Central memory CD8-positive, alpha-beta T cell (primary cell): ENCODE measurements around the gene MTMR11.
"Not testable (repeated sequence)": the region's sequence is repeated elsewhere in the genome, so short reads cannot be mapped to it uniquely, and the experiment has no call there.

ENCODE experiments used
- ATAC-seq: fragments of 150-1000 bp; cut with Tn5 transposase; replicated peaks from 2 replicates; pipeline ENCODE4 v1.10.0; 2022; ENCODE audit warnings: mild to moderate bottlenecking, moderate FRiP score, moderate number of reproducible peaks; ENCODE audit not compliant: poor library complexity, severe bottlenecking; ENCODE audit errors: extremely low read depth
- DNase-seq, 2 donors: peaks; one replicate each; pipeline ENCODE4 v3.0.0; 2021; ENCODE audit warnings: low spot score in 2 of 2
- H3K27ac Mint-ChIP-seq: one replicate; pipeline ENCODE4 v1.8.0; 2022; ENCODE audit warnings: low read depth, mild to moderate bottlenecking, moderate library complexity, mixed read lengths
- H3K27me3 Mint-ChIP-seq: one replicate; pipeline ENCODE4 v1.8.0; 2022; ENCODE audit warnings: mixed read lengths
- H3K36me3 Mint-ChIP-seq: one replicate; pipeline ENCODE4 v1.8.0; 2022; ENCODE audit warnings: mild to moderate bottlenecking, moderate library complexity, mixed read lengths; ENCODE audit not compliant: insufficient read depth
- H3K4me1 Mint-ChIP-seq: one replicate; pipeline ENCODE4 v1.8.0; 2022; ENCODE audit warnings: mixed read lengths
- H3K4me3 Mint-ChIP-seq: one replicate; pipeline ENCODE4 v1.8.0; 2022; ENCODE audit warnings: mild to moderate bottlenecking, moderate library complexity, mixed read lengths
- H3K9me3 Mint-ChIP-seq: one replicate; pipeline ENCODE4 v1.8.0; 2022; ENCODE audit warnings: mixed read lengths

Gene MTMR11

GRCh38 chr1:149962039-149962647 is 25.5 kb upstream of the MTMR11 start:
- Mint-ChIP-seq H3K4me1 (peaks cover 11% of the 10 kb centered on the region), H3K36me3 (peaks cover 23% of the 10 kb centered on the region), H3K9me3 (no peaks in the 10 kb centered on the region), H3K27ac (peak overlapping the region; percentile 13), H3K27me3 (no peaks in the 10 kb centered on the region), H3K4me3 (no peak overlapping the region)
- ATAC-seq, result no peak
- peak in 1 of 2 donors; percentile 26 for DNase-seq

GRCh38 chr1:149957548-149957947 is 20.9 kb upstream of the MTMR11 start:
- peaks cover 20% of the 10 kb centered on the region for H3K36me3 Mint-ChIP-seq
- ATAC-seq, H3K27ac Mint-ChIP-seq, H3K9me3 Mint-ChIP-seq, DNase-seq, H3K27me3 Mint-ChIP-seq, H3K4me3 Mint-ChIP-seq: not testable (repeated sequence)
- H3K4me1 Mint-ChIP-seq, result peaks cover 11% of the 10 kb centered on the region

- H3K27me3 Mint-ChIP-seq, result no peaks in the 10 kb centered on the region
- DNase-seq (no peak), ATAC-seq (no peak)
- no peak overlapping the region for H3K4me3 Mint-ChIP-seq
- no peak overlapping the region for H3K27ac Mint-ChIP-seq
- peaks cover 30% of the 10 kb centered on the region for H3K36me3 Mint-ChIP-seq
- H3K4me1 Mint-ChIP-seq, result no peaks in the 10 kb centered on the region
- H3K9me3 Mint-ChIP-seq, result no peaks in the 10 kb centered on the region
These were observed 13.2 kb upstream of the MTMR11 start for GRCh38 chr1:149949911-149950310.

GRCh38 chr1:149945206-149945605 is 8.5 kb upstream of the MTMR11 start:
- ATAC-seq (no peak), DNase-seq (no peak)
- Mint-ChIP-seq H3K36me3 (peaks cover 23% of the 10 kb centered on the region), H3K27ac (no peak overlapping the region), H3K9me3 (no peaks in the 10 kb centered on the region), H3K27me3 (no peaks in the 10 kb centered on the region), H3K4me3 (no peak overlapping the region), H3K4me1 (no peaks in the 10 kb centered on the region)

GRCh38 chr1:149942885-149943284 is 6.2 kb upstream of the MTMR11 start:
- Mint-ChIP-seq H3K27me3 (no peaks in the 10 kb centered on the region), H3K27ac (peak overlapping the region; percentile 82), H3K4me1 (peaks cover 6% of the 10 kb centered on the region), H3K4me3 (no peak overlapping the region), H3K9me3 (no peaks in the 10 kb centered on the region), H3K36me3 (peaks cover 16% of the 10 kb centered on the region)
- ATAC-seq (no peak), DNase-seq (no peak)

GRCh38 chr1:149942207-149942606 is 5.5 kb upstream of the MTMR11 start:
- Mint-ChIP-seq H3K36me3 (peaks cover 15% of the 10 kb centered on the region), H3K27me3 (no peaks in the 10 kb centered on the region), H3K9me3 (no peaks in the 10 kb centered on the region), H3K27ac (no peak overlapping the region), H3K4me3 (no peak overlapping the region), H3K4me1 (peaks cover 6% of the 10 kb centered on the region)
- ATAC-seq (no peak), DNase-seq (no peak)

GRCh38 chr1:149940427-149940826 is 3.7 kb upstream of the MTMR11 start:
- peak overlapping the region; percentile 74 for H3K27ac Mint-ChIP-seq

GRCh38 chr1:149938668-149939003 is 2.0 kb upstream of the MTMR11 start:
- H3K4me1 Mint-ChIP-seq, ATAC-seq, H3K9me3 Mint-ChIP-seq, H3K27ac Mint-ChIP-seq, H3K36me3 Mint-ChIP-seq, DNase-seq, H3K27me3 Mint-ChIP-seq, H3K4me3 Mint-ChIP-seq: not testable (repeated sequence)

More at GRCh38 chr1:149940427-149940826, 3.7 kb upstream of the MTMR11 start:
- Mint-ChIP-seq H3K36me3 (peaks cover 3% of the 10 kb centered on the region), H3K4me1 (peaks cover 6% of the 10 kb centered on the region), H3K4me3 (no peak overlapping the region), H3K27me3 (no peaks in the 10 kb centered on the region), H3K9me3 (no peaks in the 10 kb centered on the region)
- ATAC-seq (no peak), DNase-seq (no peak)

DNA sequence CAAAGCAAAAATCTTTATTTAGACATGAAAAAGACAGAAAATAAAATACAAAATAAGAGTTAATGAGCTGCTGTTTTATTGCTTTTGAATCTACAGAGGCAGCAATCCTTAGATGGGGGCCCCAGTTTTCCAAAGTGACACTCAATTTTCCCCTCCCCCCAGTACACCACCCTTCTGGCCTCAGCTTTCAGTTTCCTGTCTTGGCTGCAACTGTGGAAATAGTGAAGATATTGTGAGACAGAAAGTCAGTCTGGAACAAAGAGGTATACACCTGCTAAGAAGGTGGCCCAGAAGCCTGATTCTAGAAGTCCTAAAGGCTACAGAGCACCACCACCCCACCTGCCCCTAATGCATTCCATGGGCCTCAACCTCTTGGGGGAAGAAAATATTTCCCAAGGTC is 1.1 kb upstream of the MTMR11 start:
- Mint-ChIP-seq H3K4me1 (peaks cover 6% of the 10 kb centered on the region), H3K27ac (no peak overlapping the region), H3K4me3 (no peak overlapping the region), H3K36me3 (peaks cover 5% of the 10 kb centered on the region), H3K27me3 (peaks cover 13% of the 10 kb centered on the region), H3K9me3 (no peaks in the 10 kb centered on the region)
- DNase-seq (no peak), ATAC-seq (no peak)

DNA sequence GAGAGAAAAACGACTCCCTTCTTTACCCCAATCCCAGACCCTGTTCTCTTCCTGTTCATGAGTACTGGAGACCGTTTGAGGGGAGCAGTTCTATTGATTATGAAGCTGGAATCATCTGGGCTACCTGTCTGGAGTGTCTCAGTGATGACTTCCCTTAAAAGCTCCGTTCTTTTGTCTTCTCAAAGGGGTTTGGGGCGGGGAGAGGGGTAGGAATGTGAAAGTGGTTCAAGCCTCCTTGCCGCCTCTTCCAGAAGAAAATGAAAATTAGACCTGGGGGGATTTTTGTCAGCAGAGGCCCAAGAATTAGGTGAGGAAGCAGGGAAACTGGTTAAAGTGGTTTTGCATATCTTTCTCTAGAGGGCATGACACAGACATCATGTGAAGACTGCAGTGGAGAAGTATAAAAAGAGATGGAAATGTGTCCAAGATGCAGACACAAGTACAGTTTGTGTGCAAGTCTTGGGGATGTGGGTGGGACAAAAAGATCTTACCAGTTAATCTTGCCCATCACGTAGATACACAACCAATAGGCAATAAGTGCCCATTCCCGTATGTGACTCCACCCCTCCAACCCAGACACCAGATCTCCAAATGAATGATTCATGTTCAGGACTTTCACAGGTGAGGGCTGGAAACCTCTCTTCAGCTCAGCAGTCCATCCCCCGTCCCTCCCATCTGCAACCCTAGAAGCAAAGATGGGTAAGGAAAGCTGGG is 470 bp upstream of the MTMR11 start:
- Mint-ChIP-seq H3K36me3 (peaks cover 5% of the 10 kb centered on the region), H3K4me1 (peaks cover 6% of the 10 kb centered on the region), H3K4me3 (no peak overlapping the region), H3K9me3 (no peaks in the 10 kb centered on the region), H3K27ac (no peak overlapping the region), H3K27me3 (peaks cover 15% of the 10 kb centered on the region)
- ATAC-seq (no peak), DNase-seq (no peak)

GRCh38 chr1:149934356-149934755 is 2.3 kb downstream of the MTMR11 start:
- no peaks in the 10 kb centered on the region for H3K9me3 Mint-ChIP-seq
- no peak for ATAC-seq
- H3K4me3 Mint-ChIP-seq, result no peak overlapping the region
- H3K4me1 Mint-ChIP-seq, result peaks cover 6% of the 10 kb centered on the region
- DNase-seq, result no peak
- peaks cover 29% of the 10 kb centered on the region for H3K27me3 Mint-ChIP-seq
- no peak overlapping the region for H3K27ac Mint-ChIP-seq
- H3K36me3 Mint-ChIP-seq, result peaks cover 5% of the 10 kb centered on the region

- no peaks in the 10 kb centered on the region for H3K9me3 Mint-ChIP-seq
- ATAC-seq (no peak), DNase-seq (no peak)
- H3K4me1 Mint-ChIP-seq, result peaks cover 5% of the 10 kb centered on the region
- H3K4me3 Mint-ChIP-seq, result no peak overlapping the region
- H3K27ac Mint-ChIP-seq, result no peak overlapping the region
- H3K36me3 Mint-ChIP-seq, result peaks cover 3% of the 10 kb centered on the region
- peaks cover 29% of the 10 kb centered on the region for H3K27me3 Mint-ChIP-seq
These were observed 3.5 kb downstream of the MTMR11 start for GRCh38 chr1:149933208-149933607.

DNA sequence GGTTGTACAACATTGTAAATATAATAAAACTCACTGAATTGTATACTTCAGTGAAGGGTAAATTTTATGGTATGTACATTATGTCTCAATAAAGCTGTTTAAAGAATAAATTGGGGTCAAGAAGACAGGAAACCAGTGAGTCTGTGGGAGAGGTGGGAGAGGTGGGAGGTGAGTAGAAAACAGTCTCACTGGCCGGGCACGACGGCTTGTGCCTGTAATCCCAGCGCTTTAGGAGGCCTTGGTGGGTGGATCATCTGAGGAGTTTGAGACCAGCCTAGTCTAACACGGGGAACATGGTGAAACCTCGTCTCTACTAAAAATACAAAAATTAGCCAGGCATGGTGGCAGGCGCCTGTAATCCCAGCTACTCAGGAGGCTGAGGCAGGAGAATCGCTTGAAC is 4.2 kb downstream of the MTMR11 start:
- no peaks in the 10 kb centered on the region for H3K9me3 Mint-ChIP-seq
- no peak overlapping the region for H3K4me3 Mint-ChIP-seq
- peaks cover 6% of the 10 kb centered on the region for H3K36me3 Mint-ChIP-seq
- H3K27ac Mint-ChIP-seq, result no peak overlapping the region
- ATAC-seq (no peak), DNase-seq (no peak)
- peaks cover 12% of the 10 kb centered on the region for H3K4me1 Mint-ChIP-seq
- peaks cover 29% of the 10 kb centered on the region for H3K27me3 Mint-ChIP-seq
